ENCODE measurements around the gene CTAG2.
"Not testable (repeated sequence)": the region's sequence is repeated elsewhere in the genome, so short reads cannot be mapped to it uniquely, and the experiment has no call there.

Gene CTAG2

DNA sequence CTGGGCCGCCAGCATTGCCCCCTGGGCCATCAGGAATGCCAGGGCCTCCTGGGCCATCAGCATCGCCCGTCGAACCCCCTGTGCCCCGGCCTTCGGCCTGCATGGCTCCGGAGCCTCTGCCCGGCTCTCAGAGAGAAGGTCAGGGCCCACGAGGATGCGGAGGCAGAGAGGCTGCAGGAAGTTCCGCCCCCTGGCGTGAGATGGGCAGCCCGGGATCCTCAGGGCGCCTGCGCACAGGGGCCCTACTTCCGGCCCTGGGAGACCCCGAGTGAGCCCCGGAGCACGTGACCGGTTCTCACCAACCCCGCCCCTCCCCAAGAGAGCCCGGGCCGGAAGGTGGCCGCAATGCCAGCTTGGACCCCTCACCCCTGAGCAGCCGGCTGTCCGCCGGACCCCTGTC is at the start of gene CTAG2:
Gene CTAG2 (minus strand): TSS at position 167 of the 400 bp plus-strand sequence. CDS start 64 bp downstream, at position 103.
- not testable (repeated sequence) for DNase-seq (ENCODE audit: low spot score)

GRCh38 chrX:154698630-154699248 is 45.4 kb upstream of the CTAG2 start:
- no peak for DNase-seq (ENCODE audit: low spot score)

GRCh38 chrX:154696676-154697045 is 43.3 kb upstream of the CTAG2 start:
- no peak for DNase-seq (ENCODE audit: low spot score)

DNA sequence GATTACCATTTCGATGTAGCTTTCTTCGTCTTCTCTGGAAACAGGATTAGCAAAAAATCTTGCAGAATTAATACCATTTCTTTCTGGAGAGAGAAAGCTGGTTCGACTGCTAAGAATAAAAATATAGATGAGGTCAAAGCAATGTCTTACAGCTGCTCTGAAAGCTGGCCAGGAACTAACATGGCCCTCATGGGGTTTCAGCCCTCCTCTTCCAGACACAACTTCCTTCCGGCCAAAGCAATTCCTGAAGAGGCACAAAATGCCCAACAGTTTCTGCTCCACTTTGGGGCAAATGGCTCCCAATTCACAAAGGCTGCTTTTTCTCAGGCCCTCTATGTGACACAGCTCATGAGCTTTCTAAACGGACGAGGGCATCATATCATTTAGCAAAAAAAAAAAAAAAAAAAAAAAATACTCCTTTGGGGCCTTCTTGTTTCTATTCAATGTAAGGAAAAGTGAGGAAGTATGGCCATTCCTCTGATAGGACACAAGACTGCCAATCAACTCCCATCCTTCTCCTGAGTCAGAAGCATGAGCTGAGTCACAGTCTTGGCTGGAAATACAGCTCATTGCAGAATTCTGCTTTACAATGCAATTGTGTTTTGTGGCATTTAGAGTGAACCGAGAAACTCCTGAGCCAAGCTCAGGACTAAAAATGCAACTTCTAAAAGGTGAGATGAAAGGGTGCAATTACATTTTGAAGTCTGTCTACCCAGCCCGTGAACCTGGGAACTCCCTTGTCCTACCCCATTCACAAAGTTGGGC is 42.7 kb upstream of the CTAG2 start:
- peak; percentile 39 for DNase-seq (ENCODE audit: low spot score)

DNA sequence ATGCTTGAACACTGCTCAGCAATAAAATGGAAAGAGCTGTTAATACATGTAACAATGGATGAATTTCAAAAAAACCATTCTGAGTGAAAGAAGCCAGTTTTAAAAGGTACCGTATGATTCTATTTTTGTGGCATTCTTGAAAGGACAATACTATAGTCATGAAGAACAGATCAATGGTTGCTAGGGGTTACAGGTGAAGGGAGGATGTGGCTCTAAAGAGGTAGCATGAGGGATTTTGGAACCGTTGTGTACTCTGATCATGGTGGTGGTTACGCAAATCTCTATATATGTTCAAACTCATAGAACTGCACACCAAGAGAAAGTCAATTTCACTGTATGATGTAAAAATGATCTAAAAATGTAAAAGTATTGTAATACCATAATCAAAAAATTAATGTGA is 40.0 kb upstream of the CTAG2 start:
- no peak for DNase-seq (ENCODE audit: low spot score)

GRCh38 chrX:154690438-154690837 is 37.1 kb upstream of the CTAG2 start:
- DNase-seq (ENCODE audit: low spot score) = not testable (repeated sequence)

DNA sequence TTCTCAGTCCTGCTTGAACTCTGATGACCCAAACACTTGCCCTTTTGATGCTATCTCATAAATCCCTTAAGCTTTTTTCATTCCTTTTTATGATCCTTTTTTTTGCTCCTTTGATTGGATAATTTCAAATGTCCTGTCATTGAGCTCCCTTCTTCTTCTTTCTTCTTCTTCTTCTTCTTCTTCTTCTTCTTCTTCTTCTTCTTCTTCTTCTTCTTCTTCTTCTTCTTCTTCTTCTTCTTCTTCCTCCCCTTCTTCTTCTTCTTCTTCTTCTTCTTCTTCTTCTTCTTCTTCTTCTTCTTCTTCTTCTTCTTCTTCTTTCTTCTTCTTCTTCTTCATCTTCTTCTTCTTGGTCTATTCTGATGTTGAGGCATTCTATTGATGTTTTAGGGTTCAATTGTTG is 18.7 kb upstream of the CTAG2 start:
- not testable (repeated sequence) for DNase-seq (ENCODE audit: low spot score)

- not testable (repeated sequence) for DNase-seq (ENCODE audit: low spot score)
Measured at GRCh38 chrX:154670848-154671247, 17.5 kb upstream of the CTAG2 start.

- no peak for DNase-seq (ENCODE audit: low spot score)
Measured at GRCh38 chrX:154661899-154662298, 8.5 kb upstream of the CTAG2 start.

DNA sequence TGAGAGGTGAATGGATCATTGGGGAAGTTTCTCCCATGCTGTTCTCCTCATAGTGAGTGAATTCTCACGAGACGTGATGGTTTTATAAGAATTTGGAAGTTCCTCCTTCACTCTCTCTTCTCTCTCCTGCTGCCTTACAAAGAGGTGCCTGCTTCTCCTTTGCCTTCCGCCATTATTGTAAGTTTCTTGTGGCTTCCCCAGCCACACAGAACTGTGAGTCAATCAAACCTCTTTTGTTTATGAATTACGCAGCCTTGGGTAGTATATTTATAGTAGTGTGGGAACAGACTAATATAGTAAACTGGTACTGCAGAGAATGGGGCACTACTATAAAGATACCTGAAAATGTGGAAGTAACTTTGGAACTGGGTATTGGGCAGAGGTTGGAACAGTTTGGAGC is 7.8 kb upstream of the CTAG2 start:
- no peak for DNase-seq (ENCODE audit: low spot score)

DNA sequence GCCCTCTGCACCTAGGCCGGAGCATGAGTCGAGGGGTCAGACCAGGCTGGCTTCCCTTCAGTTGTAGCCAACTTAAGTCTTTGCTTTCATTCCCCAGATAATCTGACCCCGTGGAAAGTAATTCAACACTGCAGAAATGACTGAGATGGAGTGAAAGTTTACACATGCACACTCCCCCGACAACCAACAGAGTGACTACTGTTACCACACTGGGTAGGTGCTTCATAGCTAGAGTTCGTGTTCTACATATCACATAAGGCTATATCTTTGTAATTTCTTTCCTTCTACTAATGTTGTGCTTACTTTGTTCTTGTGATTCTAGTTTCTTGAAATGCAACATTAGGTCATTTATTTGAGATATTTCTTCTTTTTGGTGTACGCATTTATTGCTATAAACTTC is 7.2 kb upstream of the CTAG2 start:
- DNase-seq (ENCODE audit: low spot score) = no peak

- DNase-seq (ENCODE audit: low spot score) = no peak
Measured at GRCh38 chrX:154658957-154659356, 5.6 kb upstream of the CTAG2 start.

DNA sequence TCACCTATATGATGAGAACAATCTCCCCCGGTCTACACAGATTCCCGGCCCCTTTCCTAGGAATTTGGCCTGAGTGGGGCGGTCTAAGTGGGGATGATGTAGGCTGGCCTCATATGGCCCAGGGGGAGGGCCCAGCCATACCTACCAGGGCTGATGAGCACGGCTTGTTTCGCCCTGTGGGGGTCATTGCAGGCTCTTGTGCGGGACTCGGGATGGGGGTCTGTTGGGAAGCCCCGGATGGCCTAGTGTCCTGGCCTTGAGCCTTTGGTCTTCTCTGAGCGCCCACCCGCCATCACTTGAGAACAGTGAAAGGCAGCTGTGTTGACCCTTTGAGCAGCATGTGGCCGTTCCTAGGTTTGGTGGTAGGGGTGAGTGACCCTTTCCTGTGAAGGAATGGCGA is 4.8 kb upstream of the CTAG2 start:
- DNase-seq (ENCODE audit: low spot score) = no peak

DNA sequence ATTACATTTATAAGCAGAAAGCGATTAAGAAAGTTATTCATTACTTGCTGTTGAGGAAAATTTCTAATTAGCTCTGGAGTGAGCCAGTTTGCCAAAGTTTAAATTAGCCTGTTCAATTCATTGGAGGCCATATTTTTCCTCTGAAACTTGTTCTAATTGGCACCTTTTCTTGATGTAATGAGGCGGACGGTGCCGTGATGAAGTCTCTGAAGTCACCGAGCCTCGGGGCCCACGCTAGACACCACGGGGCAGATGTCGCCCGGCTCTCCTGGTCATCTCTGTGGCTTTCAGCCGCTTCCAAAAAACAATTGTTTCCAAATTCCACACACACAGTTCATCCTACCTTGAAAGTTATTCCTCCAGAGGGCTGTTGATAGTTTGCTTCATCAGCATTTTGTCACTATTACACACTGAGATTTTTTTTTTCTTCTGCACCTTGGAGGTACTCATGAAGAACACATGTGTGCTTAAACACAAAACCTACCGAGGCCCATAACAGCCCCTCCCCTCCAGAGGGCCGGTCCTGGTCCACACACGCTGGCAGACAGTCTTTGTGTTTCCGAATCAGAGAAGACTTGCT is 3.9 kb upstream of the CTAG2 start:
- DNase-seq (ENCODE audit: low spot score) = no peak

DNA sequence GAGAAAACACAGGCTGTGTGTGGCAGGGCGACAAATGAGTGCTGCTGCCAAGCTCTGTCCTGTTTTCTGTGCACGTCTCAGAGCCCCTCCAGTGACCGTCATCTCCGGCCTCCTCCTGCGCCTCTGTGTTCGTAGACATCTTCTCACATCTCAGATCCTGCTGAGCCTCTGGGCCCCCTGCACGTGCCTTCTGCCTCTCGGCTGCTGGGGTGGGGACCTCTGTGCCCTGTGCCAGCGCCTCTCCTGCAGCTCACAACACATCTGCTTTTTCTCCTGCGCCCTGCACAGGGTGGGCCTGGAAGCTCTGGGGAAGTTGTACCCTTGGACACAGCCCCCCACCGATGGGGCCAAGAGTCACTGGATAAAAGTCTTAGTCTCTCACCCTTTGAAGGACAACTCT is 2.4 kb upstream of the CTAG2 start:
- no peak for DNase-seq (ENCODE audit: low spot score)

DNA sequence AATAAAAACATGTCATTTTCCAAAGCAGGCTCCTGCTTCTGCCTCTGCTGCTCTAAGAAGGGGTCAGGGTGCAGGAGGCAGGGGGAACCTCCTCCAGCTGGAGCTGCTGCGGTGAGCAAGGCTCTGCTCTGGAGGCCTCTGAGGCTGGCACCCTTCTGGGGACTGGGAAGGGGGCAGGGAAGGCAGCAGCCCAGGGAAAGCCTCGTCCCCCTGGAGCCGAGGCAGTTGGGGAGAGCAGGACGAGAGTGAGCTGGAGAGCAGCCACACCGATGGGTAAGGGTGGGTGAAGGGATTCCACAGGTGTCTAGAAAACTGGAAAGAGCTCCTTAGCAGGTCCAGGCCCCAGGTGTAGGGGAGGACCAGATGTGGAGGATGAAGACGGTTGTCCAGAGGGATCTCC is 2.0 kb upstream of the CTAG2 start:
- DNase-seq (ENCODE audit: low spot score) = no peak

DNA sequence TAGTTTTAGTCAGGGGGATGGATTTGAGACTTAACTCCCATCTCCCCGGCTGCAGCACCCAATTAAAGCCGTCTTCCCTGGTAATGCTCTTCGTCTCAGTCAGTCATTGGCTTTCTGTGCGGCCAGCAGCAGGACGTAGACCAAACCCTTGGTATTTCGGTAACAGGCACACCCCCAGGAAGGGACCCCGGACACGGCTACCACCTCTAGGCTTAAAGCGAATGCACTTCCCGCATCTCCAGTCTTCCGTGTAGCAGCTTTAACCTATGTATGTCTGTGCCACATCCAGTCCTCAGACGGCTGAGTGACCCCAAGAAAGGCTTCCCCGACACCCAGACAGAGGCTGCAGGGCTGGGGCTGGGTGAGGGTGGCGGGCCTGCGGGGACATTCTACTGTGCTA is 1.5 kb upstream of the CTAG2 start:
- DNase-seq (ENCODE audit: low spot score) = no peak

DNA sequence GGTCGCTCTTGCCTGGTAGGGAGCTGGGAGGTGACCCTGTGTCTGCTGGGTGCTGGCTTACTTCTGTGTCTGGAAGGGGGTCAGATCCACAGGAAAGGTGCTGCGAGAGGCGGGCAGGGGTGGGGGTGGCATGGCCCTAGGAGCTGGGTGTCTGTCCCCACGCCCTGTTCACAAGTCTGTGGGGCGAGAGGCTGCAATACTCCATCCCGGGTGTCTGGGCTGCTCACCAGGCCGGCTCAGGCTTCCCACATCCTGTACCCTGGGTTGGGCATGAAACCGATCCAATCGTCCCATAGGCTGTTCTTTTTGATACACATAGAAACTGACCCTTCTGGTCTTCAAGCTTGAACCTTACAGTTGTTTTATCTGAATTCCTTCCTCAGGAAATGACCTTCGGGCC is 993 bp upstream of the CTAG2 start:
- no peak for DNase-seq (ENCODE audit: low spot score)

- no peak for DNase-seq (ENCODE audit: low spot score)
Measured at GRCh38 chrX:154653048-154653401, 354 bp downstream of the CTAG2 start.

DNA sequence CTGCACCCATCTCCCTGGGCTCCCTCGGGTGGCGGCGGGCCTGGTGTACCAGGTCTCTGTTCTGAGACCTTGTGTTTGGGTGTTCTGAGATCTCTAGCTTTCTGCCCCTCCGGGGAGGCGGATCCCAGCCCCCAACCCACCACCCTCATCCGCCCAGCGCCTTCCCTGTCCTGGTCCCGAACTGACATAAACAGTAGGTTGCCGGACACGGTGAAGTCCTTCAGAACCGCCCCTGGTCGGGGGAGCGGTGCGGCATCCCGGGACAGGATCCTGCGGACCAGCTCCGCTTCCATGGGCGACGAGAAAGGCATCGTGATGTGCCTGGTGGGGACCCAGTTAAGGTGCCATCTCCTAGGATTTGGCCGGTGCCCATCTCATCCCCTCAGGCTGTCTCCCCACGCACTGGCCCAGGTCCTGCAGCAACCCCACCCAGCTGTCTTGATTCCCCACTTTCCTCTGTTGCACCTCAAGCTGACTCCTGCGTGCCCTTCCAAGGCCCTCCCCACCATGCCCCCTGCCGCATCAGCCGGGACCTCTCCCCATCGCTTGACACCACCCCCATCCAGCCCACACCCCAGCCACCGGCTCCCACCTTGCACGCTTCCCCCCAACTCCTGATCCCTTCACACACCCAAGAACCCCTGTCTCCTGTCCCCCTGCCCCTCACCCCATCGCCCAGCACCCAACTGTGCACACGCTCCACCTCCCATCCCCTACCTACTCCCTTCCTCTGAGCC is 900 bp downstream of the CTAG2 start:
- no peak for DNase-seq (ENCODE audit: low spot score)

GRCh38 chrX:154650221-154650510 is 3.2 kb downstream of the CTAG2 start:
- DNase-seq (ENCODE audit: low spot score) = no peak

DNA sequence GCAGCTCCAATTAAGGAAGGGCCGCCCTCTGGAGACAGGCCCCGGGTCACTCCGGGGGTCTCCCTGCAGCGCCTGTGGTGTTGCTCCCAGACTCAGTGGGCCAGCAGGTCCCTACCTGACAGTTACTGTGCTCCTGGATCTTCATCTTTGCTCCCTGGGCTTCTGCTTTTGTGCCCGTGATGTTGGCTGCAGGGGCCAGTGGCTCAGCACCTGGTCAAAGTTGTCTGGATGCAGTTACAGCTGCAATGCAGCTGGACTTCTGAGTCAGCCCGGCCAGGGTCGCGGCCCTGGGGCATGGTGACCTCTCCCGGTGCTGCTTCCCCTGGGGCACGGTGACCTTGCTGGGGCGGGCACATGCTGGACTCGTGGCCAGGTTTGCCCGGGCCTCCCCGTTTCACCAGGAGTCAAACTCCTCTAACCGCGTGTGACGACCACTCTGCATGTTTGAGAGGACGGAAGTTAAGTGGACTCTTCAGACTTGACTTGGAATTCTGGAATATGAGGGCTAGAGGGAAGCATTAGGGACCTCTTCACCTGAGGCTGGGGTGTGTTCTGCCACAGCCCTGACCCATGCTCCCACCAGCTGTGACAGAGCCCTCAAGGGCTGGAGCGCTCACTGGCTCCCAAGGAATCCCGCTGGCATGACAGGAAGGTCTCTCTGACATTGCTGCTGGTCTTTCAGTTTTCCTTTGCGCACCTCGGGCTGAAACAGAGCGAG is 3.7 kb downstream of the CTAG2 start:
- DNase-seq (ENCODE audit: low spot score) = no peak

DNA sequence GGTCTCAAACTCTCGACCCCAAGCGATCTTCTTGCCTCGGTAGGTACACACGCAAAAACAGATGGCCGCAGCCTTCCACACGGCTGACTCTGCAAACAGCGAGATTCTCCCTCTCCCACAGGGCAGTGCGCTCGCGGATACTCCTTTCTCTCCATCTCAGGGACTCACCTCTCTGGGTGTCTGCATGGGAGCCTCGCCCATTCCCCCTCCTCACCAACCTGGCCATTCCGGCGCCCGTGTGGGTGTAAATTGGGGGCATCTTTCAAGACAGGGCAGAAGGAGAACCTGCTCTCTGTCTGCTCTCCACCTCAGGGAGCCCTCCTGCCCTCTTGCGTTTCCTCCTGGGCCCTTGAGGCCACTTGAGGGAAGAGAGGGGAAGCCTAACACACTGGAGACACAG is 4.4 kb downstream of the CTAG2 start:
- no peak for DNase-seq (ENCODE audit: low spot score)

Data from activated CD4-positive, alpha-beta T cell treated with anti-CD3 and anti-CD28 coated beads, Interleukin-2, Interleukin-4, amounts not matched to agents 100 ng/mL and 50 ng/mL, durations not matched to agents 16 hours and 8 hours (primary cell).